Body of pancreas (tissue), 4 donors: Measurements from ENCODE around the gene AGAP1.

Experiments
- POLR2A ChIP-seq, 3 donors: fragments of 450-650 bp; IDR thresholded peaks; one replicate each; pipeline ENCODE4 v1.6.1; 2016; ENCODE audit warnings: antibody characterized with exemption in 3 of 3, mild to moderate bottlenecking in 2 of 3
- TF ChIP-seq, protein P1 (sequence below), 7 experiments: fragments of 450-650 bp in 4 of 7; fragments of 200-600 bp in 3 of 7; sonication (generic) in 3 of 7; IDR thresholded peaks; one replicate each; pipeline ENCODE4 v1.5.1; 2016 to 2019; ENCODE audit warnings: antibody characterized with exemption in 7 of 7

DNA sequence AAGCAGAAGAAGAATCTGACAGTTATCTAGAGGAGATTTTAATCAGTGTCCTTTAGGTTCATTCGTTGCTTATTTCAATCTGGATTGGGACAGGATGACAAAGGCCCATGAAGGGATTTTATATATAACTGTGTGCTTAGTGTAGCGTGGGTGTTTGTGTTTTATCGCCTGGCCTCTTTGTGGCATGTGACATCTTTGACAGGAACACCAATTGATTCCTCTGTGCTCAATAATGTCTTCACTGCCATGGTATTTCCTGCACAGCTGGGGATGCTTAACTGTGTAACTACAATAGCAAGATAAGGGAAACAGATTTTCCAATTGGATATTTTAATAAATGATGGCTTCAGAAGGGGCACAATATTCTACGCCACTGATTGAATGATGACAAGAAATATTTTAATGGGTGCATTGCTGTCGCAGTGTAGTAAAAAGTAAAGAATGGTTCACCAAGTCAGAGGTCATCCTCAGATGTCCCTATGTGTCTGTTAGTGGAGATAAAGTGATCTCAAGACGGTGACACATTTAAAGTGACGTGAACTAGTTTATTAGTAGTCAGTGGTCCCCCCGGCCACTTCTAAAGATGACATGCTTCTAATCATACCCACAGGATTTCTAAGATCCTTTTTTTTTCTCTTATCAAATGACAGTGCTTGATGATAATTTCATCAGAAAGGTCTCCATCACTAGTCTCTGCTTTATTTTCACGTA is 160.4 kb downstream of the AGAP1 start:
- no peak for TF ChIP-seq POLR2A (IDR thresholded peaks at IDR 0.05)
- TF ChIP-seq, protein P1, sequence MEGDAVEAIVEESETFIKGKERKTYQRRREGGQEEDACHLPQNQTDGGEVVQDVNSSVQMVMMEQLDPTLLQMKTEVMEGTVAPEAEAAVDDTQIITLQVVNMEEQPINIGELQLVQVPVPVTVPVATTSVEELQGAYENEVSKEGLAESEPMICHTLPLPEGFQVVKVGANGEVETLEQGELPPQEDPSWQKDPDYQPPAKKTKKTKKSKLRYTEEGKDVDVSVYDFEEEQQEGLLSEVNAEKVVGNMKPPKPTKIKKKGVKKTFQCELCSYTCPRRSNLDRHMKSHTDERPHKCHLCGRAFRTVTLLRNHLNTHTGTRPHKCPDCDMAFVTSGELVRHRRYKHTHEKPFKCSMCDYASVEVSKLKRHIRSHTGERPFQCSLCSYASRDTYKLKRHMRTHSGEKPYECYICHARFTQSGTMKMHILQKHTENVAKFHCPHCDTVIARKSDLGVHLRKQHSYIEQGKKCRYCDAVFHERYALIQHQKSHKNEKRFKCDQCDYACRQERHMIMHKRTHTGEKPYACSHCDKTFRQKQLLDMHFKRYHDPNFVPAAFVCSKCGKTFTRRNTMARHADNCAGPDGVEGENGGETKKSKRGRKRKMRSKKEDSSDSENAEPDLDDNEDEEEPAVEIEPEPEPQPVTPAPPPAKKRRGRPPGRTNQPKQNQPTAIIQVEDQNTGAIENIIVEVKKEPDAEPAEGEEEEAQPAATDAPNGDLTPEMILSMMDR (IDR thresholded peaks at IDR 0.05): no peak
